Astrocyte (in vitro differentiated cells and primary cell): Measurements from ENCODE around the gene BEST1.

Experiments
- EZH2 ChIP-seq: IDR thresholded peaks from 2 replicates; pipeline ENCODE4 v1.6.1; 2012; ENCODE audit warnings: mild to moderate bottlenecking, low read length, inconsistent platforms; ENCODE audit not compliant: insufficient read depth
- TF ChIP-seq, protein P1 (sequence below): IDR thresholded peaks from 2 replicates; pipeline ENCODE4 v1.5.1; 2011; ENCODE audit warnings: low read depth, mild to moderate bottlenecking, inconsistent platforms, low read length, moderate library complexity; ENCODE audit not compliant: insufficient read depth

DNA sequence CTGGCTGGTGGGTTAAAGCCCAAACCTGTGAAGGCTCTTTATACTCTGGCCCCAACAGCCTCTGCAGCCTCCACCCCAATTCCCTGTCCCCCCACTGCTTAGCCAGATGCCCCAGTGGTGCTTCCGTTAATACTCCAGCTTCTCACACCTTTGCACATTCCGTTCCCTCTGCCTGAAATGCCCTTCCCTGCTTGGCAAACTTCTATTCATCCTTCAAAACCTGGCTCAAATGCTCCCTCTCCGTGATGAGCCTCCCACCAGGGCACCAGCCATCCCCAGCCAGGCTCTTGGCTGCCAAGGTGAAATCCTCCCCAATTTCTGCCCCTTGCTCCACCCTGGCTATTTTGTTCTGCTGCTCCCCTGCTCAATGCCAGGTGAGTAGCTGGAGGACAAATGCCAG lies 46.3 kb upstream of the BEST1 start:
- TF ChIP-seq, protein P1, sequence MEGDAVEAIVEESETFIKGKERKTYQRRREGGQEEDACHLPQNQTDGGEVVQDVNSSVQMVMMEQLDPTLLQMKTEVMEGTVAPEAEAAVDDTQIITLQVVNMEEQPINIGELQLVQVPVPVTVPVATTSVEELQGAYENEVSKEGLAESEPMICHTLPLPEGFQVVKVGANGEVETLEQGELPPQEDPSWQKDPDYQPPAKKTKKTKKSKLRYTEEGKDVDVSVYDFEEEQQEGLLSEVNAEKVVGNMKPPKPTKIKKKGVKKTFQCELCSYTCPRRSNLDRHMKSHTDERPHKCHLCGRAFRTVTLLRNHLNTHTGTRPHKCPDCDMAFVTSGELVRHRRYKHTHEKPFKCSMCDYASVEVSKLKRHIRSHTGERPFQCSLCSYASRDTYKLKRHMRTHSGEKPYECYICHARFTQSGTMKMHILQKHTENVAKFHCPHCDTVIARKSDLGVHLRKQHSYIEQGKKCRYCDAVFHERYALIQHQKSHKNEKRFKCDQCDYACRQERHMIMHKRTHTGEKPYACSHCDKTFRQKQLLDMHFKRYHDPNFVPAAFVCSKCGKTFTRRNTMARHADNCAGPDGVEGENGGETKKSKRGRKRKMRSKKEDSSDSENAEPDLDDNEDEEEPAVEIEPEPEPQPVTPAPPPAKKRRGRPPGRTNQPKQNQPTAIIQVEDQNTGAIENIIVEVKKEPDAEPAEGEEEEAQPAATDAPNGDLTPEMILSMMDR = no peak
- no peak for TF ChIP-seq EZH2
